GM06990 (cell line): Measurements from ENCODE around the gene ADAMTSL5.
"Not testable (repeated sequence)": the region's sequence is repeated elsewhere in the genome, so short reads cannot be mapped to it uniquely, and the experiment has no call there.

Experiments used
- DNase-seq: peaks from one replicate; pipeline ENCODE4 v3.0.0-alpha.2; 2011; ENCODE audit not compliant: insufficient read length; ENCODE audit errors: extremely low read depth
- H3K27me3 ChIP-seq: replicated peaks from 2 replicates; pipeline ENCODE4 v1.6.0; 2011; ENCODE audit warnings: low read length; ENCODE audit not compliant: control insufficient read depth, insufficient read depth
- H3K36me3 ChIP-seq: 2 replicates; pipeline ENCODE4 v1.5.1; 2011; ENCODE audit warnings: low read length; ENCODE audit not compliant: control insufficient read depth, insufficient read depth
- H3K4me3 ChIP-seq: replicated peaks from 2 replicates; pipeline ENCODE4 v1.5.1; 2011; ENCODE audit warnings: low read depth, mild to moderate bottlenecking, control low read depth, low read length
- TF ChIP-seq, protein P1 (sequence below): IDR thresholded peaks from 2 replicates; pipeline ENCODE4 v1.5.1; 2011; ENCODE audit warnings: low read length, control low read depth, mild to moderate bottlenecking, inconsistent platforms; ENCODE audit not compliant: insufficient read depth, poor library complexity, severe bottlenecking

ADAMTSL5 gene

DNA sequence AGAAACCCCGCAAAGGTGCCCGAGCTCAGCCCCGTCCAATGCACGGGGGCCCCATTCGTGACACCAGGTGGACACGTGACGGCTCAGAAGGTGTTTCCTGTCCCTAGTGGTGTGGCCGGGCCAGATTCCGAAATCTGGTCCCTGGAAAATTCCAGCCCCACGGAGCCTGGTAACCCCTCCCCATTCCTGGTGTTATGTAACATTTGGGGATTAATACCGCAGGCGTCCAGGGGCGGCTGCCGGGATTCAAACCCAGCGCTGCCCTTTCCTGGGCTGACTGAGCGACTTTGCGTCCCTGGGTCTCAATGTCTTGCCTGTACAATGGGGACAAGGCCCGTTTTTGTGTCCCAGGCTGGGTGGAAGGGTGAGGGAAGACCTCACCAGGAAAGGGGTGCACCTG is 10.0 kb upstream of the ADAMTSL5 start:
- no peak for DNase-seq
- no peaks in the 10 kb centered on the region for H3K27me3 ChIP-seq
- TF ChIP-seq, protein P1, sequence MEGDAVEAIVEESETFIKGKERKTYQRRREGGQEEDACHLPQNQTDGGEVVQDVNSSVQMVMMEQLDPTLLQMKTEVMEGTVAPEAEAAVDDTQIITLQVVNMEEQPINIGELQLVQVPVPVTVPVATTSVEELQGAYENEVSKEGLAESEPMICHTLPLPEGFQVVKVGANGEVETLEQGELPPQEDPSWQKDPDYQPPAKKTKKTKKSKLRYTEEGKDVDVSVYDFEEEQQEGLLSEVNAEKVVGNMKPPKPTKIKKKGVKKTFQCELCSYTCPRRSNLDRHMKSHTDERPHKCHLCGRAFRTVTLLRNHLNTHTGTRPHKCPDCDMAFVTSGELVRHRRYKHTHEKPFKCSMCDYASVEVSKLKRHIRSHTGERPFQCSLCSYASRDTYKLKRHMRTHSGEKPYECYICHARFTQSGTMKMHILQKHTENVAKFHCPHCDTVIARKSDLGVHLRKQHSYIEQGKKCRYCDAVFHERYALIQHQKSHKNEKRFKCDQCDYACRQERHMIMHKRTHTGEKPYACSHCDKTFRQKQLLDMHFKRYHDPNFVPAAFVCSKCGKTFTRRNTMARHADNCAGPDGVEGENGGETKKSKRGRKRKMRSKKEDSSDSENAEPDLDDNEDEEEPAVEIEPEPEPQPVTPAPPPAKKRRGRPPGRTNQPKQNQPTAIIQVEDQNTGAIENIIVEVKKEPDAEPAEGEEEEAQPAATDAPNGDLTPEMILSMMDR: no peak
- H3K4me3 ChIP-seq: no peak overlapping the region
- no peaks in the 10 kb centered on the region for H3K36me3 ChIP-seq

DNA sequence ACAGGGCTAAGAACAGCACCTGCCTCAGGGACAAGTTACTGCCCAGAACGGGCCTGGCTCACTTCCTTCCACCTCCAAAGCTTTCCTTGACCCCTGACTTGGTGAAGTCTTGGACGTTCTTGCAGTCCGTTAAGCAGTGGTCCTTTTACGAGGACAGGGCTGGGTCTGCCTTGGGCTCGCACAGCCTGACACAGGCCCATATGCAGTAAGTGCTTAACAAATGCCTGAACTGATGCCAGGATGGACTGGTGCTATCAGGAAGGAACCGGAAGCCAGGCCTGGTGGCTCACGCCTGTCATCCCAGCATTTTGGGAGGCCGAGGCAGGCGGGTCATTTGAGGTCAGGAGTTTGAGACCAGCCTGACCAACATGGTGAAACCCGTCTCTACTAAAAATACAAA is 9.2 kb upstream of the ADAMTSL5 start:
- no peaks in the 10 kb centered on the region for H3K36me3 ChIP-seq
- no peak overlapping the region for H3K4me3 ChIP-seq
- DNase-seq: no peak
- H3K27me3 ChIP-seq: no peaks in the 10 kb centered on the region
- TF ChIP-seq, protein P1: no peak

DNA sequence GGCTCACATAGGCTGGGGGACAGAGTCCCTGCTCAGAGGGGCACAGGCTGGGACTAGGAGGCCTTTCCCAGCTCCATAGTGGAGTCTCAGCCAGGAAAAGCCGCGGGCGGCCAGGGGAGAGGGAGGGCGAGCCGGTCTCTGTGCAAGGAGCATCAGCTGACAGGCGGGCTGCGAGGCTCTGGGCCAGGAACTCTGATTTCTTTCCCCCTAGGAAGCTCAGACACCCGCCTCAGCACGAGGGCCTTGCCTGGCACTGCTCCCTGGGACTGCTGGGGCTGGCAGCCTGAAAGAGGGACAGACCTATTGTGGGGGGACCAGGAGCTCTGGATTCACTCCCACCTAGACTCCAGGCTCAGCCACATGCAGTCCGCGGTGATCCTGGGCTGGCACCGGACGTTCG is 8.8 kb upstream of the ADAMTSL5 start:
- Histone ChIP-seq H3K36me3 (no peaks in the 10 kb centered on the region), H3K27me3 (no peaks in the 10 kb centered on the region), H3K4me3 (no peak overlapping the region)
- TF ChIP-seq, protein P1: no peak
- no peak for DNase-seq

DNA sequence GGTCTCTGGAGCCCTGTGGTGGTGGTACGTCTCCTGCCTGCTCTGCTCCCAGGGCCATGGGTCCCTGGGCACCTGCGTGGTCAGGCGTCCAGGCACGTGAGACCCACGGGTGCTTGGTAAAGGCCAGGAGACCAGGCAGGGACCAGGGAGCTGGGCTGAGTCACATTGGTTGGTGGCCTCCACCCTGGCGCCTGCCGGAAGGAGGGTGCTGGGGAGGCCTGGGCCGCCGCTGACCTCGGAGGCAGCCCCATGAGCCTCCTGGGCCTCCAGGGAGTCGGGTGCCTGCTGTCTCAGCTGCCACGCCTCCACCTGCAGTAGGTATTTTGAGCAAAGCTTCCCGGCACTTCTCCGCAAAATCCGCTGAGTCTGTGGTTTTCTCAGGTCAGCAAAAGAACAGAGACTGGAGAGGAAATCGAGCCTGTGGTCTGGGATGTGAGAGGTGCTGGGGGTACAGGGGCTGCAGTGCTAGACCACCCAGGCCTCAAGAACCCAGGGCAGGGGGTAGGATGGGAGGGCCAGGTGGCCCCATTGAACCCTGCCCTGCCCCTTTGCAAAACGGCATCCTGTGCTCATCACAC is 7.5 kb upstream of the ADAMTSL5 start:
- H3K36me3 ChIP-seq: no peaks in the 10 kb centered on the region
- DNase-seq: no peak
- TF ChIP-seq, protein P1: no peak
- no peaks in the 10 kb centered on the region for H3K27me3 ChIP-seq
- no peak overlapping the region for H3K4me3 ChIP-seq

DNA sequence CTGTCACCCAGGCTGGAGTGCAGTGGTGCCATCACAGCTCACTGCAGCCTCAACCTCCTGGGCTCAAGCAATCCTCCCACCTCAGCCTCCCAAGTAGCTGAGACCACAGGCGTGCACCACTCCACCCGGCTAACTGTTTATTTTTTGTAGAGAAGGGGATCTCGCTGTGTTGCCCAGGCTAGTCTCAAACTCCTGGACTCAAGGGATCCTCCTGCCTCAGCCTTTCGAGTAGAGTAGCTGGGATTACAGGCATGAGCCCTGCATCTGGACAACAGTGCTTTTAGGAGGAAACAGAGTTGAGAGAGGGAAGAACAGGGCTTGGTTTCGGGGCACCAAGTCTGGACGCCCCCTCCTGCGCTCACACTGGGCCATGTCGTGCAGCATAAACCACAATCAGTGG is 7.0 kb upstream of the ADAMTSL5 start:
- not testable (repeated sequence) for H3K27me3 ChIP-seq, DNase-seq, H3K36me3 ChIP-seq, H3K4me3 ChIP-seq

DNA sequence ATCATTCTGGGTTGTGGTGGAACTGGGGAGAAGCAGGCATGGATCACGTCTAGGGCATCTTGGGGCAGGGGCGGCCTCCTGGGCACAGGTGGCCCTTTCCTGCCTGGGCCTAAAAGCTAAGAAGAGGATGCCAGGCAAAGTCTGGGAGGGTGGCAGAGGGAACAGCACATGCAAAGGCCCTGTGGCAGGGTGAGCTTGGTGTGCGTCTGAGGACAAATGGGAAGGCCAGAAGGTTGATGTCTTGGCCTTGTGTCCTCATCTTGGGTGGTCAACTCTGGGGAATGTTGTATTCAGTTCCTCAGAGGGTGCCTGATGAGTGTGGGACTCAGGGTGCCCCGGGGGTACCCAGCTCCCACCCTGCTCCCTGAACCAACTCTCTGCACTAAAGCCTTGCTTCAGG is 5.7 kb upstream of the ADAMTSL5 start:
- TF ChIP-seq, protein P1: no peak
- no peak for DNase-seq
- no peaks in the 10 kb centered on the region for H3K36me3 ChIP-seq
- H3K27me3 ChIP-seq: no peaks in the 10 kb centered on the region
- no peak overlapping the region for H3K4me3 ChIP-seq
